Left forelimb (tissue), 1 donor: ENCODE results near the gene VTI1A.
"Not testable (repeated sequence)": the region's sequence is repeated elsewhere in the genome, so short reads cannot be mapped to it uniquely, and the experiment has no call there.

Source experiments
- DNase-seq: peaks from one replicate; pipeline ENCODE4 v3.0.0-alpha.2; 2018; ENCODE audit warnings: low spot score

The VTI1A gene

DNA sequence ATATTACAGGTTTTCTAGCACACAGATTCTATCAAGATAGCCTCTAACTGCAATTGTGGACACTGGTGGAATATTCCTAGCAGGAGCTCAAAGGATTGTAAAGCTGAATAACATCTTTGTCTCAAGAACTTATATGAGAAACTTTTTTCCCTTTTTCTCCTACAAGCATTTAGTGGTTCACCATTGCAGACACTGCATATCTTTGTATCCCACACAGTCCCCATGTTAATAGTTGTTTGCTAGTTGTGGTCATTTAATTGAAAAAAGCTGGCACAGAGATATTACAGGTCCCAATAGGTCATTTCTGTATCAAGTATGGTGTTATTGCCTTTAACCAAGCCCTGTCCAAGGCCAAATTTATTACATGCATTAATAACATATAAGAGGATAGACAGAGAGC is 276.9 kb downstream of the VTI1A start:
- no peak for DNase-seq

DNA sequence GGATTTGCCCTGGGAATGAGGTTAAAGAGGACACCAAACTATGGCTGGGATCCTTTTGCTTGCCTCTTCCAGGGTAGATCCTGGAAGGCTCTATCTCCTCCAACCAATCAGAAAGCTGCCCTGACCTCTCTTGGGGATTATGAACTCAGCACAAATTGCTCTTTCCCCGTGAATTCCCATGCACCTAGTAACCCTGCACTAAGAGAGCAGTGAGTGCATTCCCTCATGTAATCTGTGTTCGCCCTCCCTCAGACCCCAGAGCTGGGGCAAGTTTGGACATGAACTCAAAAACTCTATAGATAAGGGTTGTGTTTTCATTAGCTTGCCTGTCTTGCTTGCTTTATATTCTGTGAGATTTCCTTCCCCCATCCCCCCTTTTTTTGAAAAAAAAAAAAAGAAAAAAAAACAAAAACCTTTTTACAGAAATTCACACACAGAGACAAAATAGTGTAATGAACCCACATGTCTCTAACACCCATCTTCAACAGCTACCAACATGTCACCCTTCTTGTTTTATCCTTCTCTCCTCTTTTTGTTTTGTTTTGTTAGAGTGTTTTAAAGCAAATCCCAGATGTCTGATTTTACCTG is 277.5 kb downstream of the VTI1A start:
- DNase-seq, result no peak

DNA sequence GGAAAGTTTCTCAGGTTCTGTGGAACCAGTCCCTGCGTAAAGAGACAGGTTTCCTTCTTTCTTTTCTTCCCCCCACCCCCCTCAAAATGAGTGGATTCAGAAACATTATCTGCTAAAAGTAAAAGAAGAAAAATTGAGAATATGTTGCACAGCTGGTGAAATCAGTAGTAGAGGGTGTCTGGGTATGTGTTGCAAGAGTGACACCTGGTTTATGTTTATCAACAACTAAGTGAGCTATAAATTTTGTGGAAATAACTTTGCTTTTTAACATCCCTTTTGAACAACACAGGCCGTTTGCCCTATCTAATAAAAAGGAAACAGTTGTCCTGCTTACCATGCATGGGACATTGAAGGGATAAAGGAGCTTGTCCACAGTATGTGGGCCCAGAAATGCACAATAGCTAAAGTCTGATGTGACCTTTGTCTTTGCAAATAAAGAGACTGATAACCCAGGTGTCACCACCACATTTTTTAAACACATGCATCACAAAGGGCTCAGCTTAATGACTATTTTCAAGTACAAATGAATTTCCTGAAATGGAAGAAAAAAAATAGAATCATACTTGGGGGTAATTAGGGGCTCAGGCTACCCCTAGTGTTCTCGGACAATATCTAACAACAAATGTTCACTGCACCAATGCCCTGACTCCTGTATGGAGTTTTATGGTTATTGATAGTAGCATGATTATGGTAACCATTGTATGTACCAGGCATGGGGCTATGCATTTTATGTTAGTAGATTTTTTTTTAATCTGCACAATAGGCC is 281.3 kb downstream of the VTI1A start:
- DNase-seq, result no peak

DNA sequence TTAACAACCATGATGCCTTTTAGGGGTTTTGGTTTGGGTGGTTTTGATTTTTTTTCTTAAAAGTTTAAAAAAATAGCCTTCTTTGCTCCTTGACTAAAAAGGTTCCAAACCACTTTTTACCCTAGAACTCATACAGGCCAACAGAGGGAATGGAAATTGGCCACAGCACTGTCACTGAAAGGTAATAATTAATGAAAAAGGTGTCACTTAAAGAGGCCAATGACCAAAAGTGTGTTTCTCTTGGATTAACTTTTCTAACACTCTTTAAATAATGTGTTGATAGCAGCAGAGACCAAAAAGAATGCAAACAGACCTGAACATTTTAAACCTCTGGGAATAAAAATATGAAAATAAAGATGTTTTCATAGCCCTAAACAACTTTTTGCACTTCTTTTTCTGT is 282.0 kb downstream of the VTI1A start:
- no peak for DNase-seq

DNA sequence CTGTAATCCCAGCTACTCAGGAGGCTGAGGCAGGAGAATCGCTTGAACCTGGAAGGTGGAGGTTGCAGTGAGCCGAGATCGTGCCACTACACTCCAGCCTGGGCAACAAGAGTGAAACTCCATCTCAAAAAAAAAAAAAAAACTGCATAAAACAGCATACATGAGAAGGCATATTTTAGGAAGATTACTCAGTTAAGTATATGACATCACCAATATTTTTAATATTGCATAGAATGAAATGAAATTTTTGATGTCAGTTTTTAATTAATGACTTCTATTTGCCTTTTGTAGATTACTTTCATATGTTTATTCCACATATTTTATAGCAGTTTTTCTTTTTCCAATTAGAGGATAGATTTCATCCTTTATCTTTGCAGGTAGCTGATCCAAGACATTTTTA is 284.4 kb downstream of the VTI1A start:
- not testable (repeated sequence) for DNase-seq

DNA sequence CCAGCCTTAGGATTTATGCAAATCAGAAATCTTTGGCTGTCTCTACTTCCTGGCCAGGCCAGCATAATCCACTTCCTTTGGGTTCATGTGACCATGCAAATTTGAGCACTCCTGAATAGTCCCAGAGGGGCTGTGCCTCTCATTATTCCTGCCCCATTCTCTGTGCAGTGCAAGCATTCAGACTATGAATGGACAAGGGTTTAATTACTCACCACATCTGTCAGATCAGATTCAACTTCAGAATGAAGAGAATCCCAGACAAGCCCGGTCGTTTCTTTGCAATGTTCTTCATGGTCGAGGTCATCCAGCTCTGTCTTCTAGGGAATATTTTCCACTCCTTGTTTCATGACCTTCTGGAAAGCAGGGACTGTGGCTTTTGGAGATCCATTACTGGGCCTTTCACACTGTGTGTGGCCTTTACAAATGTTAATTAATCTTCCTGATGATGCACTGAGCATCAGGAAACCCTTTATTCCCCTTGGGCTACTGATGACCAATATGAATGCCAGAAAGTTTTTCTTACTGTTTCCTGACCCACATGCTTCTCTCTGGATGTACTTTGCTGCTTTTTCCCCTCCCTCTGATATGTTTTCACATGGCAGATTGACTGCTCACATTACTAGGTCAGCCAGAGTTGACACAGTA is 285.4 kb downstream of the VTI1A start:
- no peak for DNase-seq

DNA sequence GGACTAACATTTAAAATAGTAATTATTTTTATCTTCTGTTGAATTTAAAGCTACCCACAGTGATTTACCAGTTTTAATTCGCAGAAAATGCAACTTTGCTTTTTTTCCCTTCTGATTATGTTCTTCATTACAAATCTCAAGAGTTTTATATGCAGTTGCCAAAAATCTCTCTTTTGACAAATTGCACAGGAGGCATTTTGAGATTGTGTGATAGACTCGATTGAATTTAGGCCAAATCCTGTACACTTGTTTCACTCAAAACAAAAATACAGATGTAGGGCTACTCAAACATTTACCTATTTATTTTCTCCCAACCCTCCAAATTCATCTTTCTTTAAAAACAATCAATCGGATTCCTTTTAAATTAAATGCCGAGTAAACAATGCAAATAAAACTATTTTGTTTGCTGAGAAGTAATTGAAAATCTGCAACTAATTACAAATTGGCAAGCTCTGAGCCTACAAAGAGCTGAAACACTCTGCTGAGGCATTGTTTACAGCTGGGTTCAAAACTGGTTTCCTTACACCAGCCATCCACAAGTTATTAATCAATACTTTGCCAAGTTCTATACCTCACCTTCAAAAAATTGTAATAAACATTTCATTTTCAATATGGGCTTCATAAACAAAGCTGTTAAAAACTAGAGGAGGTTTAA is 288.2 kb downstream of the VTI1A start:
- no peak for DNase-seq

DNA sequence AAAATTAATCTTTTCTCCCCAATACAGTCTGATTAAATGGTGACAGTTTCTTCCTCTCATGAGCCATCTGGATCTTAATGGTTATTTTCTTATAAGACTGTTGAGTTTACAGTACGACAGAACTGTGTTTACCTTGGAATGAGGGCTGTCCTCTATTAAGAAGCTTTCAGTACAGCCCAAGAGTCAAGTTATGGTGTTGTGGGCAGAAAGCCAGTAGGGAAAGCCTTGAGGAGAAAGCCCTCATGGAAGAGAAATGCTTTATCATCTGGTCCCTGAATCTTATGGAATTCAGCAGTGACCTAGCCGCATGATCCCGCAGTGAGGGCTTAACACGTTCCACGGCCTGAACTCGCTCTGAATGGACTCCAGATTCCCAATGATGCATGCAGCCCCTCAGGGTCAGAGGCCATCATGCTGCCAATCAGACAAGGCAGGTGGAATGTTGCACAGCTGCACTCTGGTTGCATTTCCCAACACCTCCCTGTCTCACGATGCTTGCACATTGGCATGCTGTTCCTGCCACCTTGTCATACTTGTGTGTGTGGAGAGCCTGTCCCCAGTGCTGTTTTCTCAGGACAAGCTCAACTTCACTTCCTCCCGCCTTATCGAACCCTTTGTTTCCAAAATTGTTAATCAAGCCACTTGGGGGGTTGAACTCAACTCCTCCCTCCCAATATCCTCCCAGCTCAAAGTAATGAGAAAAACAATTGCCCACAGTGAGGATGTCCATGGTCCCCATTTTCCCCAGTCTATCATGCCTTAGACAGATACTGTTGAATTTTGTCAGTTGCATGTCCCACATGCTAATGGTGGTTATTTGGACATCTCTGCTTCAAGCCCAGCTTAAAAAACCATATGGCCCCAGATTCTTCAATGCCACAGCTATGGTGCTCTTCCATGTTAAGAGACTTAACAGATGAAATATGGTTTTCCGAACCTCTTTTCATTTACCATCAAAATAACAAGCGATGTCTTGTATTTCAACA is 291.9 kb downstream of the VTI1A start:
- no peak for DNase-seq

DNA sequence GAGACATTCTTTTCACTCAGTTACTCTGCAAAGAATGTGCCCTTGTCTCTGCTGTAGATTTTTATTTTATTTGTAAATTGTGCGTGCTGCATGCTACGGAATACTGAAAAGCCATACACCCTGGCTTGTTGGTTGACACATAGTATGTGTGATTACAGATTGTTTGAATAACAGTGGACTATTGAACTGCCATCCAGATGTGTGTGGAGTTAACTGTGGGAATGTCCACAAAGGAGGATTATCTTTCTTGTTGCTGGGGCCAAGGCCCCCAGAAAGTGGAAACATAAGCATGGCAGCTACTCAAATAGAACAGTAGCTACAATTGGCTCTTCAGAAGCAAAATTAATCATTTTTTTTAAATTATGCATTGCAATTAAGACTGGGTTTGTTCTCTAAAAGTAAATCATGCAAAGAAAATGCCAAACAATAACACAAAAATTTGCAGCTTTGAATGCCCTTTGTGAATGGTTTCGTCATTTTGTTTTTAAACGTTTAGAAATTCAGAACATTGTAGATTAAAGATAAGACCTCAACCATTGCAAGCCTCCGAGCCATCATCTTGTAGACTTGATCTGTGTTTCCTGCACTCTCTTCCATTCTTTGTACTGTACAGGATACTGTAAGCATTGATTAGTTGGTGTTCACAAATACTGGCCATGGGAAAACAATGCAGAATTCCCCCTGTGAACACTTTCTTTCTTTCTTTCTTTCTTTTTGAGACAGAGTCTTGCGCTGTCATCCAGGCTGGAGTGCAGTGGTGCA is 292.8 kb downstream of the VTI1A start:
- DNase-seq, result no peak

DNA sequence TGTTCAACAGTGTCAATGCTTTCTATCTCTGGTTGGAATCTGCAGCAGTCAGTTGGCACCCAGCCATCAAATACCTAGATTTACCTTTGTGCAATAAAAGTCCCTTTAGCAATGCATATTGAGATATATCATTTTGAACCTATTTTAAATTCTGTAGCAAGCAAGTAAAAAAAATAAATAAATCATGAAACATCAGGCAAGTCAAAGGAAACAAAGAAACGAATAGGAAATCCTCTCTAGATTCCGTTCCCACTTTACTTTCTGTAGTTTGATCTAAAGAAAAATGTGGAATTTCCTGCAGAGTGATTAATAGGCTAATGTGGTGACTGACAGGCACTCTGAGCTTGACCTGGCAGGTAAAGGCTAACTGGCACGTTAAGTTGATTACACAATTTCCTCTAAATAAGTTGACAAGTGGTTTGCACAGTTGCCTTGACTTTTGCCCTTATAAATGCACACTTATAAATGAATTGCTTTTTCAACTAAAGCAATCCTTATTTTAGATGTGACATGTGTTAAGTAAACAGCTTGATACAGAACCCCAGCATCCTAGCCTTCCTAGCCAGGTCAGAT is 294.9 kb downstream of the VTI1A start:
- no peak for DNase-seq

DNA sequence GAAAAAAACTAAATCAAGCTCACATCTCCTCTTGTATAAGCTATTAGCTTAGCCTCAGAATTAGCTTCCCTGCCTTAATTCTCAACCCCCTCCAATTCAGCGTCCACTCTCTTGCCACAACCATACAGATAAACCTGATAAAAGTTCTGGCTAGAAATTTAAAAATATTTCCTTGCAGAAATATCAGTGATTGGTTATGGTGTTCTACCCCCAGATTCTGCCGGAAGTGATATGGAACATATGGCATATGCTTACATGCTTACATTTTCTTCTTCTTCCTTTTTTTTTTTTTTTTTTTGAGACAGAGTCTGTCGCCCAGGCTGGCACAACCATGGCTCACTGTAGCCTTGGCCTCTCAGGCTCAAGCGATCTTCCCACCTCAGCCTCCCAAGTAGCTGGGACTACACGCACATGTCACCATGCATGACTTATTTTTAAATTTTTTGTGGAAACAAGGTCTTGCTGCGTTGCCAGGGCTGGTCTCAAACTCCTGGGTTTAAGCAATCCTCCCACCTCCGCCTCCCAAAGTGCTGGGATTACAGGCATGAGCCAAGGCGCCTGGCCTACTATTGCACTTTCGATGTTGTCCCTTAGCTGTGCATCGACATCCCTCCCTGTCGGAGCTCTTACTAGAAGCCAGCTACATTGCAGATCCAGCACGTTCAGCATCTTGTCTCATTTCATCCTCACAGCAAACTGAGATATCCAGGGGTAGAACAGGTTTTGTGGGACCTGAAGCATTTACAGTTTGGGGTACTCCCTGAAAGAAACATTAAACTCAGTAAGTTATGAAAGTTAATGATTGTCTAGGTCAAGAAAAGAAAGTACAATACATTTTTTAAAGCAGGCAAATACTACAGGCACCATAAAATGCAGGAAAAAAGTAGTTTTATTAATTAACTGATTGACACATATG is 297.4 kb downstream of the VTI1A start:
- no peak for DNase-seq

DNA sequence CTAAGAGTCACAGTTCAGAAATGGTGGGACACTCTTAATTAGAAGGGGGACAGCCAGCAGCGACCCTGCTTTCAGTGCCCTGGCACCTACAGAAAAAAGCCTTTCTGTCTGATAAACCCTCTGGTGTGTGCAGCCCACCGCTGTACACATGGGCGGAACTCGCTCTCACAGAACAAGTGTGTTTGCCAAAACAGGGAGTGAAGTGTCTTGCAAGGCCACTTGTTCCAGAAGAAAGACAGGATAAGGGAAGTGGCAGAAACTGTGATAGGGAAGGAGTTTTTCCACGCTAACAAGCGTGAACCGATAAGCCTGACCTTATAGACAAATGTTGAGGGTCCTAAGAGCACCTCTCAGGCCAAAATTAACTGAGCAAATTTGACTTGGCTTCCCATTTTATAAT is 299.3 kb downstream of the VTI1A start:
- no peak for DNase-seq

DNA sequence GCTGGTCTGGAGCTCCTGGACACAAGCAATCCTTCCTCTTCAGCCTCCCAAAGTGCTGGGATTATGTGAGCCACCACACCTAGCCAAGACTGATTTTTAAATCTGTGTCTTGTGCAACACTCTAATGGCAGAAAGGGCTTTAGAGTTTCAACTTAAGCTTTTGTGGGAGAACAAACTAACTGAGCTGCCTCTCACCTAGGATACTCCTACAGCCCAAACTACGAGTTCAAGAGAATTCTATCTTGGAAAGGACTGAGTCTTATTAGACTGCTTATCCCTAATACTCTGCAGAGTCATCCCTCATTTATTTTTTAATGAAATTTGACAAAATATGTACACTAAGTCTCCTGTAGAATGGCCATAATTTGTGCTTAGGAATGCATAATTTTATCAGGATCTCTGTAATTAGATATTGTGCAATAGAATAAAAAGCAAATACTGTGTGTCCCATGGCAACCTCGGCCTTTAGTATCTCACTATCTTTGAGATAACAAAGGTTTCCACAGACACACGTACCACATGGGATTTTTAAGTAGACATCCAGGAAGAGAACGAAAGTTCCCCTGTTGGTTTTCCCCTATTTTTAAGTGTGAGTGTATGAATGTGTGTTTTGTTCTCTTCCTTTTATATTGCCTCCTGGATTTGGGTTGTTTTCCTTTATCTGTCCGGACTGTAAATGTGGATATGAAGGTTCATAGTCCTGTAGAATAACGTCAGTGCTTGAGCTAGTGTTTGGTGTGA is 303.6 kb downstream of the VTI1A start:
- DNase-seq, result no peak

DNA sequence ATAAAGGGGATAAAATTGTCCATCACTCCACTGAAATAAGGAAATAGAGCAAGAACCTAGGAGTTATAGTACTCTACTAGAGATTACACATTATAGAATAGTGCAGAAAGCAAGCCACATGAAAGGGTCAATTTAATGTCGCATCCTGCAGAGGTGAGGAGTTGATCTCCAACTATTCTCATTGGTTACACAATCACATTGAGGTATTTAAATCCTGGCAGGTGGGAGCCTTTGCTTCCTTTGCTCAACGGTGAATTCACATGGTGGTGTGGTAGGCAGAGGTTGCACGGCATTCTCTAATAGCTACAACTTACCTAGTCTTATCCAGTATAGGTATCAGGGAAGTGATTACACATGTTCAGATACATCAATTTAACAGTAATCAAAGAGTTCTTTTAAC is 304.6 kb downstream of the VTI1A start:
- DNase-seq, result no peak

DNA sequence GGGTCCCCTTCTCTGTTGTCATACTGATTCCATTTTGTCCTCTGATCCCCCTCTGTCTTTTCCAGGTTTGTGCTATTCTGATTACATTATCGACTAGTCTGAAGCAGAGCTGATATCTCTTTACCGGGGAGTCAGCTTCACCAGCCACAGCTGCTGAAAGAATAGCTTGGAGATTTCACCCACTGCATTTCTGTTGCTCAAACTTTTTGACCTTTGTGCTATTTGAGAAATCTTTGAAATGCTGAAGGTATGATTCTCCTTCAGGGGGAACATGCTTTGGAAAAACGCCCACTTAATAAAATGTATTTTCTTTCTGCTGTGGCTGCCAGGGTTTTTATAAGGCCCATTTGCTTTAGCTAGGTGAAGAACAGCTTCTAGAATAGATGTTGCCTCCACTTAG is 305.3 kb downstream of the VTI1A start:
- DNase-seq, result no peak

DNA sequence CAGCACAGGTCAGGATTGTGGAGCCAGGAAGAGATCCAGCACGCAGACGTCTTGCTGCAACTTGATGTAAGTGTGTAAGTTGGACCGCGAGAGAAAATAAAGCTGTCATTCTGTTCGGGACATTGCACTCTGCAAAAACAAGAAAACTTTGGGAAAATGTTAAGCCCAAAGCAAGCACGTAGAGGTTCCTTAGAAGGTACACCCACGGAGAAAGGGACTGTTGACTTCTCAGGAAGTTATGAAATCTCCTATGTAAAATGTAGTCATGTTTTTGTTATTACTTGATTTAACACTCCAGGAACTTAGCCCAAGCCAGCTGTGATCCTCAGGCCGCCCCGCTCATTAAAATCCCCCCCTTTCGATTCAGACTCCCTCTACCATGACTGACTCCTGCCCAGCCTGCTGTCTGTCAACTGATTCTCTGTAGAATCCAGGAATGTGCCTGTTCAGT is 307.0 kb downstream of the VTI1A start:
- no peak for DNase-seq

DNA sequence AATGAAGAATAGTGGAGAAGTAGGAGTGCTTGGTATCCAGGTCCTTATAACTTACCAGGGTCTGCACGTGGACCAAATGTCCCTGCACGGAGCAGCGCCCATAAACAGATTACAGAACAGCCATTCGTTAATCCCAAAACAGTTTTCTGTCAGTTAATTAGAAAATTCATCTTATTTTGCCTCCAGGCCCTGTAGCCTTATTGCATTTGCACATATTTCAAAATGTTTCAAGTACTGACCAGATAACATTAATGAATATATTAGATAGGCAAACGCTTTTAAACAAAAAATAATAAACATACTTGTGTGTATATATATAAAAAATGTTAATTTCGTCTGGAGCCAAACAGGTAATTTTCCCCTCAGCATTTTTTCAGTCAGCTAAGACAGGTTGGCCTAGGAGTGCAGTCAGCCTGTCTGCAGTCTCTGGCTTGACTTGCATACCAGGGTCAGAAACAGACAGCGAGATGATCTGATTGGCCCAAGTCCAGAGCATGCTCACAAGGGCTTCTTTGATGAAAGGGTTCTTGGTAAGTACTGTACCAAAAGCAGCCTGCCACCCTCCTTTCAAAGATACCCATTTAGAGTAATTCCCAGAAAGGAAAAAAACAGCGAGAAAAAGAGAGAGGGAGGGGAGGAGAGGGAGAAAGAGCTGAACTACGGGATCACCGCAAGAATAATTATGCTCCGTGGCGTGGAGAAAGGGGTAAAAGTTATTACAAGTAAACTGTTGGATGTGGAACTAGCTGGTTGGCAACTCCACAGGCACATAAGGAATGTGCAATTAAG is 308.6 kb downstream of the VTI1A start:
- no peak for DNase-seq

DNA sequence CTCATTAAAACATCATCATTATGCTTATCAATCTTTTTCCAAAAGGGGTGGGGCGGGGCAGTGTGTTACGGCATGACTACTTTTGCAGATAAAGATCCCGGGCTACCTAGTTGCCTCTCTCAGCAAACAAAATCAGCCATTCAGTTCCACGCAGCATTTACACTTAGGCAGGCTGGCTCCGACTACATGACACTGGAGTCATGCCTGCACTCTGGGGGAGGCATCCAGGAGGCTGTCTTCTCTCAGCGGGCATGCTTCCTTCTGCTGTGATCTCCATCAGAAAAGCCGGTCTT is 309.2 kb downstream of the VTI1A start:
- DNase-seq, result no peak
